ENCODE results near the gene DDX39B.

- TF ChIP-seq SIN3A (conservative IDR thresholded peaks at IDR 0.05 in 1 of 2, IDR thresholded peaks at IDR 0.05 in 1 of 2; ENCODE audit: low read depth in 1 of 2, low read length in 2 of 2): no peak
- TF ChIP-seq POLR2A (IDR thresholded peaks at IDR 0.05; ENCODE audit: control extremely low read depth in 1 of 2, low read depth in 2 of 2, low read length in 2 of 2): no peak
- no peak for TF ChIP-seq CTCF (IDR thresholded peaks at IDR 0.05; ENCODE audit: control extremely low read depth in 1 of 3, insufficient read depth in 1 of 3, low read depth in 1 of 3, low read length in 3 of 3)
- TF ChIP-seq EZH2 (IDR thresholded peaks at IDR 0.05; ENCODE audit: low read depth, low read length, severe bottlenecking): no peak
Measured at GRCh38 chr6:31573239-31574105, 31.7 kb upstream of the DDX39B start.

Data from H1 (cell line).